Neural crest cell (in vitro differentiated cells): ENCODE measurements around the gene ZIC3. TPM values are rescaled to one million over a fixed set of nuclear protein-coding genes. Genes with fewer than 3 reads are reported as not detected.

Experiments
- DNase-seq: peaks from one replicate; pipeline ENCODE4 v3.0.0; 2021; ENCODE audit warnings: low read depth, mixed read lengths, low spot score
- H3K27ac Mint-ChIP-seq: one replicate; pipeline ENCODE4 v1.8.0; 2021; ENCODE audit warnings: mild to moderate bottlenecking, mixed read lengths; ENCODE audit not compliant: unreplicated experiment
- H3K27me3 Mint-ChIP-seq: 2 replicates; pipeline ENCODE4 v1.8.0; 2021; ENCODE audit warnings: low read depth, mild to moderate bottlenecking, mixed read lengths
- H3K36me3 Mint-ChIP-seq: 2 replicates; pipeline ENCODE4 v1.8.0; 2021; ENCODE audit warnings: low read depth, mild to moderate bottlenecking, mixed read lengths
- H3K4me1 Mint-ChIP-seq: 2 replicates; pipeline ENCODE4 v1.8.0; 2021; ENCODE audit warnings: mixed read lengths
- H3K4me3 Mint-ChIP-seq: one replicate; pipeline ENCODE4 v1.8.0; 2021; ENCODE audit warnings: mild to moderate bottlenecking, mixed read lengths
- H3K9me3 Mint-ChIP-seq: 2 replicates; pipeline ENCODE4 v1.8.0; 2021; ENCODE audit warnings: mixed read lengths
- CTCF ChIP-seq: fragments of 200-600 bp; sonication (generic); conservative IDR thresholded peaks from 2 replicates; pipeline ENCODE4 v1.5.0; 2021; ENCODE audit warnings: antibody characterized with exemption, mild to moderate bottlenecking
- total RNA-seq: library from RNA; stranded (reverse); gene quantifications from 2 replicates; pipeline ENCODE4 v1.2.1, GENCODE V29; 2021

The ZIC3 gene
- total RNA-seq, 1 donor from 2014 or later: 2.2 TPM

- Mint-ChIP-seq H3K4me1 (no peaks in the 10 kb centered on the region), H3K27me3 (peaks cover 81% of the 10 kb centered on the region), H3K27ac (no peak overlapping the region), H3K4me3 (no peak overlapping the region), H3K36me3 (no peaks in the 10 kb centered on the region), H3K9me3 (no peaks in the 10 kb centered on the region)
- TF ChIP-seq CTCF: no peak
- DNase-seq: no peak
Observed at GRCh38 chrX:137575596-137576255, 9.8 kb downstream of the ZIC3 start.

DNA sequence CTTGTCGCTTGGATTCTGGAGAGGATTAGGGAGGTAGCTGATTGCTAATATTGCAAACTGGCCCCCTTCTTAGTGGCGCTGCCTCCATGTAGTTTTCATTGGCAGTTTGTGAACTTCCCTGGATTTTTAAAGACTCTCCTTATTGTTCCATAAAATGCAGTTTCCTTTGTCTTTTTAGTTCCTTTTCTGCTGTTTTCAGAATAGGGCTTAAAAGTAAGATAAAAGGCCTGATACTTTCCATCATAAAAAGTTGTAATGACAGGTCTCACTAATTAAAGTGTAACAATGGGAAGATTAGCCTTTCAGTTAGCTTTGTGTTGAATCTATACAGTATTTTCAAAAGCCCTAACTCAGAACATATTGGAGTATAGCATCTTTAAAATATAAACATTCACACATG is 21.2 kb downstream of the ZIC3 start:
- H3K9me3 Mint-ChIP-seq: peaks cover 5% of the 10 kb centered on the region
- no peaks in the 10 kb centered on the region for H3K27me3 Mint-ChIP-seq
- no peaks in the 10 kb centered on the region for H3K4me1 Mint-ChIP-seq
- TF ChIP-seq CTCF: no peak
- DNase-seq: no peak
- no peak overlapping the region for H3K4me3 Mint-ChIP-seq
- H3K27ac Mint-ChIP-seq: no peak overlapping the region
- no peaks in the 10 kb centered on the region for H3K36me3 Mint-ChIP-seq

DNA sequence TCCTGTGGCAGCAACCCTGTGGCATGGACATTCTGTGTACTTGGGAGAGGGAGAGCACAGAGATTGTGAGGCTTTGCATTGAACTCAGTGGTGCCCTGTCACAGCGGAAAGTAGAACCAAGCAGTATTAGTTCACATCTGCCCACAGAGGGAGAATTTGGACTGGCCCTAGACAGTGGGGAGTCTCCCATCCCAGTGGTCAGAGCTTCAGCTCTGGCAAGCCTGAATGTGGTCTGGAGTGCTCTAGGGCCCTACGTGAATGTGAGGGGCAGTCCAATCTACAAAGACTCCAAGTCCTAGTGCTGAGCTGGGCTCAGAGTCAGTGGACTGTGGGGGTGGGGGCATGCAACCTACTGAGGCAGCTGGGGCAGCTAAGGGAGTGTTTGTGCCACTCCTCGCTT is 34.8 kb downstream of the ZIC3 start:
- Mint-ChIP-seq H3K27ac (no peak overlapping the region), H3K9me3 (peaks cover 11% of the 10 kb centered on the region)
- TF ChIP-seq CTCF: no peak

More for the DNA sequence above, 34.8 kb downstream of the ZIC3 start:
- H3K4me1 Mint-ChIP-seq: no peaks in the 10 kb centered on the region
- H3K27me3 Mint-ChIP-seq: no peaks in the 10 kb centered on the region
- DNase-seq: no peak
- no peaks in the 10 kb centered on the region for H3K36me3 Mint-ChIP-seq
- H3K4me3 Mint-ChIP-seq: no peak overlapping the region
